Effector memory CD8-positive, alpha-beta T cell (primary cell): ENCODE results near the gene TRPC4AP.
"Not testable (repeated sequence)": the region's sequence is repeated elsewhere in the genome, so short reads cannot be mapped to it uniquely, and the experiment has no call there.

Experiments
- ATAC-seq: fragments of 150-1000 bp; cut with Tn5 transposase; replicated peaks from 2 replicates; pipeline ENCODE4 v1.10.0; 2021; ENCODE audit warnings: mild to moderate bottlenecking, moderate library complexity
- DNase-seq, 3 experiments: peaks; one replicate each; pipeline ENCODE4 v3.0.0; 2021
- H3K27ac Mint-ChIP-seq, 2 donors: one replicate each; pipeline ENCODE4 v1.8.0; 2022; ENCODE audit warnings: mild to moderate bottlenecking in 2 of 2, mixed read lengths in 2 of 2, moderate library complexity in 2 of 2
- H3K27me3 Mint-ChIP-seq, 2 donors: one replicate each; pipeline ENCODE4 v1.8.0; 2022; ENCODE audit warnings: mixed read lengths in 2 of 2
- H3K36me3 Mint-ChIP-seq: one replicate; pipeline ENCODE4 v1.8.0; 2022; ENCODE audit warnings: mild to moderate bottlenecking, moderate library complexity, mixed read lengths; ENCODE audit not compliant: insufficient read depth
- H3K4me1 Mint-ChIP-seq, 2 donors: one replicate each; pipeline ENCODE4 v1.8.0; 2022; ENCODE audit warnings: low read depth in 2 of 2, mixed read lengths in 2 of 2
- H3K4me3 Mint-ChIP-seq, 2 donors: one replicate each; pipeline ENCODE4 v1.8.0; 2022; ENCODE audit warnings: mild to moderate bottlenecking in 2 of 2, mixed read lengths in 2 of 2, moderate library complexity in 2 of 2
- H3K9me3 Mint-ChIP-seq, 2 donors: one replicate each; pipeline ENCODE4 v1.8.0; 2022; ENCODE audit warnings: mixed read lengths in 2 of 2

TRPC4AP gene

DNA sequence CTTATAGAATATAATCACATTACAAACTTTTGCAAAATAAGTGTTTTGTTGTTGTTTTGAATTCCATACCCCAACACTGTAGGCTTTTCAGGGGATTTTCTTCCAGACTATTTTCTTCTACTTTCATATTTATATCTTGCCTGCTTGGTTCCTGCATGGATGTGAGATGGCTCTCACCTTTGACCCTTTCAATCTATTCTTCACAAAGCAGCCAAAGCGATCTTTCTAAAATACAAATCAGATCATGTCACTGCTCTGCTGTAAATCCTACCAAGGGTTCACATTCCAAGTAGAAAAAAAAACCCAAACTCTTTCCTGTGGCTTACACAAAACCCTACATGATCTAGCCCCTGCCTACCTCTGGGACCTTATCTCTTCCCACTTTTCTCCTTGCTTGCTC lies 25.0 kb upstream of the TRPC4AP start:
- Mint-ChIP-seq H3K4me3 (no peak overlapping the region), H3K4me1 (no peaks in the 10 kb centered on the region), H3K27me3 (no peaks in the 10 kb centered on the region), H3K36me3 (peaks cover 79% of the 10 kb centered on the region), H3K9me3 (no peaks in the 10 kb centered on the region), H3K27ac (peak overlapping the region in 1 of 2 donors; percentile 88)
- DNase-seq (no peak), ATAC-seq (no peak)

DNA sequence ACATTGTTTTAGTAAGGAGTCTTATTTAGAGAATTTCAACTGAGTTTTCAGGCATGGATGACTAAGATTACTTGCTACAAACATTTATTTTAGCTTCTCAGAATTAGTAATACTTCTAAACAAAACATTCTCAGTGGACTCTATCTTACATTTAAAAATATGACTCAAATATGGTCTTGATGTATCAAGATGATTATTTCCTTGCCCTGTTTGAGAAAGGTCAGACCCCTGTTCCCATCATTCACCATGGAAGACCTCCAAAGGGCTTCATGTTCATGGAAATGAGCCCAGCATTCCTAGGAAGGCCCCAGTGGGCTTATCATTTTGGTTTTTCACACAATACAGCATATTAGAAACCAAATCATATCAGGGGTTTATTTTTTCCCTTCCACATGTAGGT lies 24.6 kb upstream of the TRPC4AP start:
- Mint-ChIP-seq H3K9me3 (no peaks in the 10 kb centered on the region), H3K4me3 (no peak overlapping the region), H3K4me1 (no peaks in the 10 kb centered on the region), H3K36me3 (peaks cover 79% of the 10 kb centered on the region), H3K27ac (no peak overlapping the region), H3K27me3 (no peaks in the 10 kb centered on the region)
- no peak for ATAC-seq
- DNase-seq: no peak

DNA sequence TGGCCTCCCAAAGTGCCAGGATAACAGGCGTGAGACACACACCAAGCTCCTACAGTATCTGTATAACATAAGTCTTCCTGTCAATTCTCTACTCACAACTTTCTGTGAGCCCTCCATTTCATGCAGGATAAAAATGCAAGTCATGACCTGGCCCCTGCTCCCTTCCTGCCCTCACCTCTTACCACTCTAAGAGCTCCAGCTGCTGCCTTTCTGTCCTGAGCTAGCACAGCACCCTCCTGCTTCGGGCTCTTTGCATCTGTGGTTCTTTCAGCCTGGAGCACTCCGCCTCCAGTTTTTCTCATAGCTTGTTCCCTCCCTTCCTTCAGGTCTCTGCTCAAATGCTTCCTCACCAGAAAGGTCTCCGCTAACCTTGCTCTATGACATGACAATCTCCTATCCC lies 23.7 kb upstream of the TRPC4AP start:
- Mint-ChIP-seq H3K9me3 (no peaks in the 10 kb centered on the region), H3K36me3 (peaks cover 69% of the 10 kb centered on the region)

DNA sequence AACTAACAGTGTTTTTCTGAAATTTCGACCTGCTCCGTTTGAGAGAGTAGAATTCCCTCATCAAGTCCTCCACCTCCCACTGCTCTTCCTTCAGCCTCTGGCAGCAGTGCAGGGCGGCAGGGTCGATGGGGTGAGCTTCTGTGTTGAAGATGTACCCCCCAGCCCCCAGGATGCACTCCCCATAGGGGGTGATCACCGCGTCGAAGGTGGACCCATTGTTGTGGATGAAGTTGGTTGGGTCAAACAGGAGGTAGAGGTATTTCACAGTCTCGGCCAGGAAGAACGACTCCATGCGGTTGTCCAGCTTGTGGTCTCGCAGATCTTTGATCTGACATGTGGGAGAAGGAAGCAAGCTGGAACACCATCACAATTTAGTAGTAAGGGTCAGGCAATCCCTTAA lies 23.0 kb upstream of the TRPC4AP start:
- Mint-ChIP-seq H3K4me3 (no peak overlapping the region), H3K27ac (no peak overlapping the region), H3K4me1 (no peaks in the 10 kb centered on the region), H3K36me3 (peaks cover 68% of the 10 kb centered on the region), H3K9me3 (no peaks in the 10 kb centered on the region), H3K27me3 (no peaks in the 10 kb centered on the region)
- DNase-seq (no peak), ATAC-seq (no peak)

More for the DNA sequence above, 23.7 kb upstream of the TRPC4AP start:
- Mint-ChIP-seq H3K27ac (no peak overlapping the region), H3K4me1 (no peaks in the 10 kb centered on the region), H3K27me3 (no peaks in the 10 kb centered on the region), H3K4me3 (no peak overlapping the region)
- ATAC-seq (no peak), DNase-seq (no peak)

DNA sequence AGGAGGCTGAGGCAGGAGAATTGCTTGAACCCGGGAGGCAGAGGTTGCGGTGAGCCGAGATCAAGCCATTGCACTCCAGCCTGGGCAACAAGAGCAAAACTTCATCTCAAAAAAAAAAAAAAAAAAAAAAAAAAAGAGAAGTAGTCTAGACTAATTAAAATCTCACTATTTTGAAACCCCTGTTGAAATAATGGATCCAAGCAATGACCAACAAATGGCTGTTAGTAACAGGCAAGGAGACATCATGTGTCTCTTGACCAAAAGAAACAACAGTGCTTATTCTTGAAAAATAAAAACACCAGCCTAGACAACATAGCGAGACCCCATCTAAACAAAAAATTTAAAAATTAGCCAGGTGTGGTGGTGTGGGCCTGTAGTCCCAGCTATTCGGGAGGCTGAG lies 19.7 kb upstream of the TRPC4AP start:
- not testable (repeated sequence) for ATAC-seq, H3K27me3 Mint-ChIP-seq, DNase-seq, H3K4me3 Mint-ChIP-seq, H3K4me1 Mint-ChIP-seq, H3K9me3 Mint-ChIP-seq
- peak overlapping the region in 1 of 2 donors; percentile 66 for H3K27ac Mint-ChIP-seq
- H3K36me3 Mint-ChIP-seq: peaks cover 46% of the 10 kb centered on the region

DNA sequence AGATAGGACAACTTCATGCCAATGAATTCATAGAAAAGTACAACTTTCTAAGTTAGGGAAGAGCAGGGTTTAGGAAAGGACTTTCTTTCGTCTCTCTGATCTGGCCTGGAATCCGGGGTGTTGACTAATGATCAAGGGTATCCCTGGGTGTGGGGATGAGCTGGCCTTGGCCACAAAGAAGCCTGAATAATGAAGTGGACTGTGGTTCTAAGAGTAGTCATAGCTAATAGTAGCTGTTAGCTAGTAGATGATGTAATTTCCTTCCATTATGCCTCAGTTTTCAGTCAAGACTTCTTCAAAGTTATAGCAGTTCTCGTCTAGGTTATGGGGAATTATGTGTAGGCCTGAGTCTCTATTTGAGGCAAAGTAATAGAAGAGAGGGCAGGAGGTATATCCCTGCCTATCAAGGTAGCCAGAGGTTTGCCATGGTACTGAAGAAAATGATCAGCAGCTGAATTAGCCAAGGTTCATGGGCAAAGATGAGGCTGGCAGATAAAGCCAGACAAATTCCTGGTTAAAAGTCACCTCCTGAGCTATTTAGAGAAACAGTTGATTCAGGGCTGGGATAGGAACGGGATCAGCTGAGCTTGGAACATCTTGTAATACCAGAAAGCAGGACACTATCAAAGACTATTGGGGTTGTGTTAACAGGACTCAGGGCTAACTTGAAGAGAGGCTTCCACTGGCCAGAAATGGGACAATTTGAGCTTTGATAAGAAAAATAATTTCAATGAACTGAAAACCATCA lies 18.7 kb upstream of the TRPC4AP start:
- H3K4me3 Mint-ChIP-seq: no peak overlapping the region
- H3K9me3 Mint-ChIP-seq: no peaks in the 10 kb centered on the region
- H3K27ac Mint-ChIP-seq: peak overlapping the region; percentile 36 to 49
- no peaks in the 10 kb centered on the region for H3K27me3 Mint-ChIP-seq
- H3K4me1 Mint-ChIP-seq: no peaks in the 10 kb centered on the region
- ATAC-seq (no peak), DNase-seq (no peak)
- peaks cover 46% of the 10 kb centered on the region for H3K36me3 Mint-ChIP-seq

DNA sequence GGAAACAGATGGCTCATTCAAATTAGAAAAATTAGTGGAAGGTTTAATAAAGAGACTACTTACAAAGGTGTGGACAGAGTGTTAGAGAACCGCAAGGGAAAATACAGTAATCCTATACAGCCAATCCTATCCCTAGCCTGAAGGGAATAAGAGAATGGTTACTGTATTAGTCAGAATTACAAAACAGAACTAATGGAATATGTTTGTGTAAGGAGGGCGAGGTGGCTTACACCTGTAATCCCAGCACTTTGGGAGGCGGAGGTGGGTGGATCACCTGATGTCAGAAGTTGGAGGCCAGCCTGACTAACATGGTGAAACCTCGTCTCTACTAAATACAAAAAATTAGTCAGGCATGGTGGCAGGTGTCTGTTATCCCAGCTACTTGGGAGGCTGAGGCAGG lies 16.3 kb upstream of the TRPC4AP start:
- DNase-seq (no peak), ATAC-seq (no peak)
- Mint-ChIP-seq H3K4me3 (no peak overlapping the region), H3K27me3 (no peaks in the 10 kb centered on the region), H3K36me3 (peaks cover 25% of the 10 kb centered on the region), H3K27ac (no peak overlapping the region), H3K4me1 (no peaks in the 10 kb centered on the region), H3K9me3 (no peaks in the 10 kb centered on the region)

DNA sequence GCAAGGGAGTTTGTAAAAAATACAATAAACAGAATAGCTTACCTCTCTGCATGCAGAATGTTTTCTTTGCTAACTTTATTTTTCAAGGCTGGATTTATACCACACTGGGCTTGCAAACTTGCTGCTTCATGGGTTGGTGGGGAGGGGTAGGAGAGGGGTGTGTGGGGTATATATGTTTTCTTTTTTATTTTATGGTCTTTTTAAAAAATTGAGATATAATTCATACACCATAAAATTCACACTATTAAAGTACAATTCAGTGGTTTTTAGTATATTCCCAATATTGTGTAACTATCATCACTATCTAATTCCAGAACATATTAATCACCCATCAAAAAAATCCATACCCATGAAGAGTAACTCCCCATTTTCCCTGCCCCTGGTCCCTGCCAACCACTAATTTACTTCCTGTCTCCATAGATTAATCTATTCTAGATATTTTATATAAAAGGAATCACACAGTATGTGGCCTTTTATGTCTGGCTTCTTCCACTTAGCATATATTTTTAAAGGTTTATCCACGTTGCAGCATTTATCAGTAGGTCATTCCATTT lies 14.3 kb upstream of the TRPC4AP start:
- peaks cover 9% of the 10 kb centered on the region for H3K36me3 Mint-ChIP-seq
- no peak for ATAC-seq
- no peaks in the 10 kb centered on the region for H3K9me3 Mint-ChIP-seq
- no peaks in the 10 kb centered on the region for H3K4me1 Mint-ChIP-seq
- DNase-seq: no peak
- no peak overlapping the region for H3K4me3 Mint-ChIP-seq
- H3K27me3 Mint-ChIP-seq: peaks cover 0 to under 1% of the 10 kb centered on the region in 2 donors
- H3K27ac Mint-ChIP-seq: no peak overlapping the region

DNA sequence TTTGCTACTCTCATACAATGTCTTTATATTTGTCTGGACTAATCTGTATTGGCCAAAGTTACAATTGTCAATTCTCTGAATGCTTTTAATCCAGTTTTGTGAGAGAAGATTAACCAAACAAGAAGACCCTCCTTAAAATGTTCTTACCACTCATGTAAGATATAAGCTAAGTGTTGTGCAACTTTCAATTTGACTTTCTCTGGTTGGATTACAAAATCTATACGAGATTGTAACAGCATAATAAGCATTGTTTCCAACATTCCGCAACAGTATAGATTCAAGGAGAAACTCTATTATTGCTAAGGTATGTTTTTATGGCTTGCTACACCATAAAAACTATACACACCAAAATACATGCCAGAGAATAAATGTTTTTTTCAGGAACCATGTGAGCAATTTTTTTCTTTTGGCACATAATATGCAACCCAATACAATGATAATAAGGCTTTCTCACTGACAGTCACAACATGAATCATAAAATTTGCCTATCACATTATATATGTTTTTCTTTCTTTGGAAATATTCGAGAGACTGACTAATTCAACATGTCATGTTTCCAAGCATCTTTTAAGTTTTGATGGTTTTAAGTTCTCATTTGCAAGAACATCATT lies 12.2 kb upstream of the TRPC4AP start:
- H3K4me3 Mint-ChIP-seq: no peak overlapping the region
- H3K9me3 Mint-ChIP-seq: no peaks in the 10 kb centered on the region
- H3K4me1 Mint-ChIP-seq: no peaks in the 10 kb centered on the region
- DNase-seq: no peak
- H3K27ac Mint-ChIP-seq: no peak overlapping the region
- ATAC-seq: no peak
- H3K27me3 Mint-ChIP-seq: peaks cover 9% of the 10 kb centered on the region in 2 donors
- H3K36me3 Mint-ChIP-seq: peaks cover 5% of the 10 kb centered on the region

DNA sequence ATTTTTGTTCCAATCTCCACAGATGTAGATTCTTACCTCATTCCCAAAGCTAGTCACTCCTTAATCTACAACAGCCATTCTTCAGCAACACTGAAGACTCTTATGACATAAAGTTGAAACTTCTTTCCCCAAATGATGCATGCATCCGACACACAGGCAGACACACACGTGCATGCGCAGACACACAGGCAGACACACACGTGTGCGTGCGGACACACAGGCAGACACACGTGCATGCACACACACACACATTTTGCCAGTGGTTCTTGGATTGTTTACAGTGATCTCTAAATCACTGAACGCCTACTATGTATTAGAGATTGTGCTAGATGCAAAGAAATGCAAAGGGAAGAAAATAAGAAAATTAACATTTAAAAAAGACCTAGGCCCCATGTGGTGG lies 9.0 kb upstream of the TRPC4AP start:
- H3K36me3 Mint-ChIP-seq: no peaks in the 10 kb centered on the region

DNA sequence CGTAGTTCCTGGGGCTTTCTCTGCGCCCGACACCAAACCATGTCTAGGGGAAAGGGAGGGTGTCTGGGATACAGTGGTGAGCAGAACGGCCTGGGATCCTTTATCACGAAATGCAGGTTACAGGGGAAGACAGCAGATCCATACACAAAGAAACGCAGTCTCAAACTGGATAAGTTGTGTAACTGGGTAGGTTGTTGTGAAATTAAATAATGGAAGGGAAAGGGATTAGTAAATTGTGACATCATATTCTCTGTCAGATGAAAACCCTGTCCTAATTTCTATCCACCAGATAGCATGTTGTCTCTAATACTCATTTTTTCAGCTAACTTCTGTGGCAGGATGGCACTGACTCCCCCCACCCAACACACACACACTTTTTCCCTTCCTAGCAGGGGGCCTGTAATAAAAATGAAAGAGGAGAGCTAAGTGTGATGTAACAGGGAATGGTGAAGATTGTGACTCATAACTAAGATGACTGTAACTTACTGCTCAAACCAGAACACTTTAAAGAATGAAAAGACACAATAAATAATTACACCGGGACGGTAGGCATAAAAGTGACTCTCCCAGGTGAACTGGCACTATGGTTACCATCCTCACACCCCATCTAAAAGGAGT lies 769 bp upstream of the TRPC4AP start:
- H3K27ac Mint-ChIP-seq: peak overlapping the region; percentile 88 to 90
- H3K4me3 Mint-ChIP-seq: peak overlapping the region; percentile 86 to 90
- ATAC-seq: no peak
- no peaks in the 10 kb centered on the region for H3K9me3 Mint-ChIP-seq
- peaks cover 24 to 34% of the 10 kb centered on the region in 2 donors for H3K4me1 Mint-ChIP-seq
- H3K36me3 Mint-ChIP-seq: peaks cover 23% of the 10 kb centered on the region
- no peaks in the 10 kb centered on the region for H3K27me3 Mint-ChIP-seq
- no peak for DNase-seq

More for the DNA sequence above, 9.0 kb upstream of the TRPC4AP start:
- H3K27ac Mint-ChIP-seq: no peak overlapping the region
- DNase-seq: no peak
- ATAC-seq: no peak
- H3K9me3 Mint-ChIP-seq: no peaks in the 10 kb centered on the region
- H3K4me3 Mint-ChIP-seq: no peak overlapping the region
- no peaks in the 10 kb centered on the region for H3K4me1 Mint-ChIP-seq
- peaks cover 9% of the 10 kb centered on the region in 2 donors for H3K27me3 Mint-ChIP-seq

DNA sequence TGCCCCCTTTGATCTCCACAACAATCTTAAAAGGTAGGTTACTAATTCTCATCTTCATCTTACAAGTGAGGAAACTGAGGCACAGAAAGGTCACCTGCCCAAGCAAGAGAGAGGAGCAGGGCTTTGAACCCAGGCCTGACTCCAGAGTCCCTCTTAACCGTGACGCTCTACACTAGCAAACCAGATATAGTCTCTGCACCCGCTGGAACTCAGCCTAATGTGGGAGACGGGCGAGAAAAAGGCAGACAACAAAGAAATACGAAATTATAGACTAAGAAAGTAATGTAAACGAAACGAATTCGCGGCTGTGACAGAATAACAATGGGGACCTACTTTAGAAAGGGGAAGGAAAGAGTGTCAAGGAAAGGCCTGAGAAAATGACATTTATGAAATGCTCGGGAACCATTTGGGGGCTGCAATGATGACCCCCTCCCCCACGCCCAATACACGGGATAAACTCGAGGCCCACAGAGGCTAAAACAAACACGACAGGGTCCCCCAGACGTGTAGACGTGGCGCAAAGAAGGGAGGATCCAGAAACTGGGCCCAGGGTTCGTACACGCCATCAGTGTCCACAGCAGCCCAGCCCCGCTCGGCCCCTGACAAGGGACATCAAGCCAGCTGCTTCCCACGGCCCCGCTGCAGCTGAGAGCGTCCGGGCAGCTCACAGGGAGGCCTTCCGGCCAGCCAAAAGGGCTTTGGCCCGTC lies 637 bp downstream of the TRPC4AP start:
- ATAC-seq (peak; percentile 16), DNase-seq (no peak)
- no peaks in the 10 kb centered on the region for H3K9me3 Mint-ChIP-seq
- H3K27ac Mint-ChIP-seq: peak overlapping the region; percentile 88 to 90
- peak overlapping the region; percentile 86 to 90 for H3K4me3 Mint-ChIP-seq
- H3K36me3 Mint-ChIP-seq: peaks cover 30% of the 10 kb centered on the region
- H3K4me1 Mint-ChIP-seq: peaks cover 32 to 44% of the 10 kb centered on the region in 2 donors
- no peaks in the 10 kb centered on the region for H3K27me3 Mint-ChIP-seq
